ENCODE data around the gene CARD11.

DNA sequence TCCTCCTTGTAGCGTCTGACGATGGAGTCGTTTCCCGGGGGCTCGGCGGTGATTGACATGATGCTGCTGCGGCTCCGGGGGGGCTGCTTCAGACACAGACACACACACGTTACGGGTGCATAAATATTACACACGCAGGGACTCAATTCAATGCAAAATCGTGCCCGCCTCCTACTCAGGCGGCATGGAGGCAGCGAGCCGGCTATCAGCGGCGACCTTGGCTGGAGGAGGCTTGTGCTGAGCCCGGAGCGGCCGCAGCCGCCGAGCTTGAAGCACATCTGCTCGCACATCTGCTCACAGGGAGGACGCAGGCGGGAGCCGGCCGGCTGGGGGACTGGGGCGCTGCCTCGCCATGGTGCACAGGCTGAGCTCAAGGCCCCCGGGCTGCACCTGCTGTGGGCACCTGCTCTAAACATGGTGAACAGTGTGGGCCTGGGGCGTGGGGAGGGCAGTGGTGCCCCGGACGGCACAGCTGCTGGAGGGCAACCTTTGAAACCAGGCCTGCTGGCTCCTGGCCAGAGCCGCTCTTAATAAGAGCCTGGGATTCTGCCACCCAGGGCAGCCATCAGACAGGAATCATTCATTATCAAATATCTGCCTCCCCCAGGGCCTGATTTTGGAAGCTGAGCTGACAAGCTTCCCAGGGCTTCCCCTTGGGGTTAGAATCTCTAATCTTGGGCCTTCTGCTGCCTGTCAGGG, 114.9 kb downstream of the CARD11 start:
- TF ChIP-seq POLR2AphosphoS5 (IDR thresholded peaks at IDR 0.05; ENCODE audit: low read depth): no peak
- TF ChIP-seq, protein P1, sequence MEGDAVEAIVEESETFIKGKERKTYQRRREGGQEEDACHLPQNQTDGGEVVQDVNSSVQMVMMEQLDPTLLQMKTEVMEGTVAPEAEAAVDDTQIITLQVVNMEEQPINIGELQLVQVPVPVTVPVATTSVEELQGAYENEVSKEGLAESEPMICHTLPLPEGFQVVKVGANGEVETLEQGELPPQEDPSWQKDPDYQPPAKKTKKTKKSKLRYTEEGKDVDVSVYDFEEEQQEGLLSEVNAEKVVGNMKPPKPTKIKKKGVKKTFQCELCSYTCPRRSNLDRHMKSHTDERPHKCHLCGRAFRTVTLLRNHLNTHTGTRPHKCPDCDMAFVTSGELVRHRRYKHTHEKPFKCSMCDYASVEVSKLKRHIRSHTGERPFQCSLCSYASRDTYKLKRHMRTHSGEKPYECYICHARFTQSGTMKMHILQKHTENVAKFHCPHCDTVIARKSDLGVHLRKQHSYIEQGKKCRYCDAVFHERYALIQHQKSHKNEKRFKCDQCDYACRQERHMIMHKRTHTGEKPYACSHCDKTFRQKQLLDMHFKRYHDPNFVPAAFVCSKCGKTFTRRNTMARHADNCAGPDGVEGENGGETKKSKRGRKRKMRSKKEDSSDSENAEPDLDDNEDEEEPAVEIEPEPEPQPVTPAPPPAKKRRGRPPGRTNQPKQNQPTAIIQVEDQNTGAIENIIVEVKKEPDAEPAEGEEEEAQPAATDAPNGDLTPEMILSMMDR (IDR thresholded peaks at IDR 0.05; ENCODE audit: insufficient read depth, low read length): no peak

Data from HL-60 (cell line).